NCI-H1092 (cell line): ENCODE data around the gene FAM72D.
A peak's percentile ranks its signal among the peaks of the same experiment; 100 is the strongest.
"Not testable (repeated sequence)": the region's sequence is repeated elsewhere in the genome, so short reads cannot be mapped to it uniquely, and the experiment has no call there.

Experiments used
- DNase-seq: peaks from one replicate; lab custom pipeline; 2025; lab: John Stamatoyannopoulos, UW

The FAM72D gene

DNA sequence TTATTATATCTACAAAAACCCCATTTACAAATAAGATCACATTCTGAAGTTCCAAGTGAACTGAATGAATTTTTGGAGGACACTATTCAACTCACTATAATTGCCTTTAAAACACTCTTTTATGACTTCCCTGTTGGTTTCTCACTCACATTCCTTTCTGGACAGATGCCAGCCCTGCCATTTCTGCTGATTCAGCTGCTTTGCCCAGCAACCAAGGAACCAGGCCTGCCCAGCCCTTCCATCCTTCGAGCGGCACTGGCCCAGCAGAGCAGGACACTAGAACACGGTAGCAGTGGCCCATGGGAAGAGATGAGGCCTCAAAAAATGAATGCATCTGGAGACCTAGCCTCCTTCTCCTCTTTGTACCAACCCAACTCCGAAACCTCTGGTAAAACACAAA is 50.5 kb downstream of the FAM72D start:
- not testable (repeated sequence) for DNase-seq

DNA sequence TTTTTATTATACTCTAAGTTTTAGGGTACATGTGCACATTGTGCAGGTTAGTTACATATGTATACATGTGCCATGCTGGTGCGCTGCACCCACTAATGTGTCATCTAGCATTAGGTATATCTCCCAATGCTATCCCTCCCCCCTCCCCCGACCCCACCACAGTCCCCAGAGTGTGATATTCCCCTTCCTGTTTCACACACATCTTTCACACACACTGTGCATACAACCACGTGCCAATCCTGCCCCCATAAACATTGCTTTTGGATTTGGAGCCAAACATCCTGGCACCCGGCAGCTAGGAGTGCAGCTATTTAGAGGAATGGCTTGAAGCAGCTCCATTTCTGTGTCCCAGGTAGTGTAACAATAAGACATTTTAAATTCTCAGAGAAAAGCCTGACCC is 51.4 kb downstream of the FAM72D start:
- DNase-seq = not testable (repeated sequence)

DNA sequence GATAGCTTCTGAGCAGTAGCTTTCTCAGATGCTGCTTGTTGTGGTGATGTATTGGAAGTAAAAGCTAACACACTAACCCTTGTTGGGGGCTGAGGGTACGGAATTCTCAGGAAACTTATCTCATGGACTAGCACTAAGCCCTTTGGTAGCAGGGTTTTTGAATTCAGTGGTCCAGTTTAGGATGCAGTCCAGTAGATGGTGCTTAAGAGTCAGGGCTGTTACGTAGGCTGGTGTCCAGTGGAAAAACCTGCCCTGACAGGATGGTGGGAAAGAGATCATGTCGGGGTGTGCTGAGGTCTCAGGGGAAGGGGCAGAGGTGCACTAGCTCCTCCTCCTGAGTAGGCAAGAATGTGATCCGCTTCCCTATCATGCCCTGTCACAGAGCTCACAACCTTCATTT is 59.6 kb downstream of the FAM72D start:
- not testable (repeated sequence) for DNase-seq

GRCh38 chr1:145155873-145156272 is 60.1 kb downstream of the FAM72D start:
- DNase-seq = not testable (repeated sequence)

- DNase-seq = peak; percentile 26
Observed at GRCh38 chr1:145156891-145157610, 61.3 kb downstream of the FAM72D start.

GRCh38 chr1:145157715-145158114 is 61.9 kb downstream of the FAM72D start:
- DNase-seq = not testable (repeated sequence)

- DNase-seq = not testable (repeated sequence)
Observed at GRCh38 chr1:145161046-145161752, 65.4 kb downstream of the FAM72D start.
